ENCODE measurements around the gene POLR1D. TPM values are rescaled to one million over a fixed set of nuclear protein-coding genes. Genes with fewer than 3 reads are reported as not detected.

POLR1D gene
- total and polyA plus RNA-seq, 12 donors: 62.3 to 130 (median 78.5) TPM

GRCh38 chr13:27631156-27631555 is 9.5 kb downstream of the POLR1D start:
- 83 to 91% methylated on average over 4 of the region's 4 CpGs for WGBS, 2 donors
- no peak for ATAC-seq
- no peak for DNase-seq
- Histone ChIP-seq H3K4me1 (peaks cover 0 to 12% (median 0%) of the 10 kb centered on the region in 9 donors), H3K36me3 (peaks cover 0 to 11% (median 0%) of the 10 kb centered on the region in 9 donors), H3K27ac (no peak overlapping the region), H3K4me3 (no peak overlapping the region), H3K27me3 (no peaks in the 10 kb centered on the region), H3K9me3 (no peaks in the 10 kb centered on the region)
- intact Hi-C loops (cut with DNase I): loop anchor here in 1 of 10 donors (10.0 kb wide), 1 partner anchor 76 kb away; no protein-coding TSS in a partner anchor
- TF ChIP-seq CTCF (IDR thresholded peaks at IDR 0.05): no peak

- Histone ChIP-seq H3K27me3 (no peaks in the 10 kb centered on the region), H3K4me1 (peaks cover 0 to 15% (median 3%) of the 10 kb centered on the region in 9 donors), H3K27ac (no peak overlapping the region), H3K36me3 (peaks cover 0 to 11% (median 0%) of the 10 kb centered on the region in 9 donors), H3K9me3 (no peaks in the 10 kb centered on the region), H3K4me3 (no peak overlapping the region)
- no peak for DNase-seq
- ATAC-seq: no peak
- no peak for TF ChIP-seq CTCF (IDR thresholded peaks at IDR 0.05)
- intact Hi-C loops (cut with DNase I): loop anchor here in 1 of 10 donors (10.0 kb wide), 1 partner anchor 77 kb away; no protein-coding TSS in a partner anchor
- 67 to 95% methylated on average over 2 of the region's 2 CpGs for WGBS, 2 donors
Measured at GRCh38 chr13:27631665-27632064, 10.0 kb downstream of the POLR1D start.

- Histone ChIP-seq H3K27ac (no peak overlapping the region), H3K9me3 (no peaks in the 10 kb centered on the region), H3K27me3 (no peaks in the 10 kb centered on the region), H3K4me1 (peaks cover 0 to 20% (median 8%) of the 10 kb centered on the region in 9 donors), H3K4me3 (no peak overlapping the region), H3K36me3 (peaks cover 0 to 11% (median 0%) of the 10 kb centered on the region in 9 donors)
- intact Hi-C loops (cut with DNase I): loop anchor here in 1 of 10 donors (10.0 kb wide), 1 partner anchor 77 kb away; no protein-coding TSS in a partner anchor
- DNase-seq (no peak), ATAC-seq (no peak)
- no peak for TF ChIP-seq CTCF (IDR thresholded peaks at IDR 0.05)
- 96 to 97% methylated on average over 4 of the region's 4 CpGs for WGBS, 2 donors
Measured at GRCh38 chr13:27632214-27632613, 10.5 kb downstream of the POLR1D start.

GRCh38 chr13:27632648-27633047 is 11.0 kb downstream of the POLR1D start:
- ATAC-seq (no peak), DNase-seq (no peak)
- no peak overlapping the region for H3K4me3 ChIP-seq
- peaks cover 0 to 11% (median 0%) of the 10 kb centered on the region in 9 donors for H3K36me3 ChIP-seq
- H3K27me3 ChIP-seq: no peaks in the 10 kb centered on the region
- intact Hi-C loops (cut with DNase I): loop anchor here in 1 of 10 donors (10.0 kb wide), 1 partner anchor 78 kb away; no protein-coding TSS in a partner anchor
- H3K27ac ChIP-seq: no peak overlapping the region
- WGBS, 2 donors: 86 to 95% methylated on average over 1 of the region's 1 CpG
- H3K4me1 ChIP-seq: peaks cover 0 to 24% (median 11%) of the 10 kb centered on the region in 9 donors
- no peak for TF ChIP-seq CTCF (IDR thresholded peaks at IDR 0.05)
- H3K9me3 ChIP-seq: no peaks in the 10 kb centered on the region

All from heart right ventricle (tissue), 16 donors.